Neural progenitor cell (in vitro differentiated cells): Measurements from ENCODE around the gene TEX101.

Source experiments
- CTCF ChIP-seq: fragments of 200-600 bp; sonication (generic); IDR thresholded peaks from 2 replicates; pipeline ENCODE4 v1.5.1; 2017; ENCODE audit warnings: antibody characterized with exemption, mild to moderate bottlenecking
- EZH2 ChIP-seq: fragments of 200-600 bp; sonication (generic); IDR thresholded peaks from 2 replicates; pipeline ENCODE4 v1.6.1; 2017; ENCODE audit warnings: antibody characterized with exemption, mild to moderate bottlenecking, moderate library complexity
- EZH2phosphoT487 ChIP-seq: fragments of 200-600 bp; sonication (generic); IDR thresholded peaks from 2 replicates; pipeline ENCODE4 v1.6.1; 2017; ENCODE audit warnings: antibody characterized with exemption

GRCh38 chr19:43463381-43464133 is 48.9 kb downstream of the TEX101 start:
- TF ChIP-seq CTCF (no peak), EZH2 (no peak), EZH2phosphoT487 (no peak)
